A549 treated with DMSO at 1 μM for 4 hours (cell line): ENCODE results near the gene UGT1A9. TPM values are rescaled to one million over a fixed set of nuclear protein-coding genes. Genes with fewer than 3 reads are reported as not detected.

Source experiments
- total RNA-seq: library from RNA; stranded (reverse); fragments of 200-300 nt; extraction: Qiagen RNA extraction; gene quantifications from 5 replicates; pipeline ENCODE4 v1.2.3, GENCODE V29; 2022; ENCODE audit warnings: low read depth

UGT1A9 gene
- total RNA-seq = 3.7 to 6.5 TPM (median 4.9 TPM) in 5 replicates

GRCh38 chr2:233671290-233672161 is at the start of gene UGT1A9:
Gene UGT1A9, plus strand, starts transcription at chr2:233671898. Its CDS starts 37 bp downstream, at chr2:233671935.

GRCh38 chr2:233636306-233636705 is 35.4 kb upstream of the UGT1A9 start, which contains the start of gene UGT1A10:
Gene UGT1A10, plus strand, starts transcription at chr2:233636448. Its CDS starts 75 bp downstream, at chr2:233636523.

GRCh38 chr2:233681521-233682099 is 9.9 kb downstream of the UGT1A9 start, which contains the start of gene UGT1A7:
Gene UGT1A7, plus strand, starts transcription at chr2:233681901. Its CDS starts 37 bp downstream, at chr2:233681938.

GRCh38 chr2:233692648-233693047 is 20.9 kb downstream of the UGT1A9 start, which contains the start of gene UGT1A6:
Gene UGT1A6, plus strand, starts transcription at chr2:233692890. Its CDS starts 115 bp downstream, at chr2:233693005.

GRCh38 chr2:233712611-233713261 is 41.0 kb downstream of the UGT1A9 start, which contains the start of gene UGT1A5:
Gene UGT1A5, plus strand, starts transcription at chr2:233712907. Its CDS starts 85 bp downstream, at chr2:233712992.

GRCh38 chr2:233718552-233718951 is 46.9 kb downstream of the UGT1A9 start, which contains the start of gene UGT1A4:
Gene UGT1A4, plus strand, starts transcription at chr2:233718736. Its CDS starts 85 bp downstream, at chr2:233718821.

GRCh38 chr2:233728723-233729301 is 57.1 kb downstream of the UGT1A9 start, which contains the start of gene UGT1A3:
Gene UGT1A3, plus strand, starts transcription at chr2:233729042. Its CDS starts 85 bp downstream, at chr2:233729127.

GRCh38 chr2:233760043-233760442 is 88.3 kb downstream of the UGT1A9 start, which contains the start of gene UGT1A1:
Gene UGT1A1, plus strand, starts transcription at chr2:233760270. Its CDS starts 18 bp downstream, at chr2:233760288.

GRCh38 chr2:233778030-233778429 is 106.3 kb downstream of the UGT1A9 start, which contains the start of gene MROH2A:
Gene MROH2A, plus strand, starts transcription at chr2:233778330. Its CDS starts 1,029 bp downstream, at chr2:233779359.

Other genes starting within 250 kb of the UGT1A9 start
- gene USP40, start 105.1 kb upstream of the UGT1A9 start, total RNA-seq = 18.7 to 27.9 TPM (median 24.8 TPM) in 5 replicates
- gene UGT1A8, start 54.3 kb upstream of the UGT1A9 start, total RNA-seq = 0.08 to 0.26 TPM in 2 of 5 replicates, not detected in the others
- gene UGT1A10, start 35.5 kb upstream of the UGT1A9 start, total RNA-seq = 0.05 to 0.26 TPM (median 0.10 TPM) in 3 of 5 replicates, not detected in the others
- gene UGT1A7, start 10.0 kb downstream of the UGT1A9 start, total RNA-seq = 3.6 to 6.6 TPM (median 4.5 TPM) in 5 replicates
- 1.1 to 1.3 TPM (median 1.3 TPM) in 5 replicates for gene UGT1A6, start 21.0 kb downstream of the UGT1A9 start, total RNA-seq
- gene UGT1A5, start 41.0 kb downstream of the UGT1A9 start, total RNA-seq = 0.04 TPM in 1 of 5 replicates, not detected in the others
- gene UGT1A4, start 46.8 kb downstream of the UGT1A9 start, total RNA-seq = 0.07 TPM in 1 of 5 replicates, not detected in the others
- gene UGT1A3, start 57.1 kb downstream of the UGT1A9 start, total RNA-seq = 0.06 to 0.16 TPM (median 0.13 TPM) in 4 of 5 replicates, not detected in the other
- 0.68 to 0.96 TPM (median 0.88 TPM) in 5 replicates for gene UGT1A1, start 88.4 kb downstream of the UGT1A9 start, total RNA-seq
- 0.14 to 0.32 TPM (median 0.20 TPM) in 5 replicates for gene MROH2A, start 106.4 kb downstream of the UGT1A9 start, total RNA-seq
- 86.1 to 88.2 TPM (median 87.1 TPM) in 5 replicates for gene HJURP, start 182.6 kb downstream of the UGT1A9 start, total RNA-seq
- 0.08 to 0.37 TPM (median 0.23 TPM) in 4 of 5 replicates, not detected in the other for gene TRPM8, start 245.5 kb downstream of the UGT1A9 start, total RNA-seq